ENCODE measurements around the gene PVR.

PVR gene

DNA sequence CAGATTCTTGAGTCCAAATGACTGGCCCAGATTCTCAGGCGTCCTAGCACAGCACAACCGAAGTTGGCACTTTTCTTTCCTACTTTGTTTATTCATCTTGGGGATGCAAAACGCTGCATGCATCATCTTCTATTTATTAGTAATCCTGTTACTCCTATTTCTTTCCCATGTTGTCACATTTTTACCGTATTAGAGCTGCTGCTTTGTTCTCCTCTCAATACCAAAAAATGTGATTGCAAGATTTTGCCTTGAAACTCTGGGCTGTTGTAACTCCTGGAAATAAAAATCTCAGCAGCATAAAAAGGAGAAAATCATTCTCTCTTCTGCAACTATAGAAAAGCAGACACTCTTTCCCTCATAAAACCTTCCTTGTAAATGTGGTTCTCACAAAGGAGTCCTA is 43.2 kb upstream of the PVR start:
- Mint-ChIP-seq H3K27ac (peak overlapping the region in 2 of 3 experiments; percentile 19 to 40), H3K36me3 (ENCODE audit: low read depth) (no peaks in the 10 kb centered on the region), H3K4me3 (no peak overlapping the region), H3K9me3 (no peaks in the 10 kb centered on the region), H3K27me3 (ENCODE audit: low read depth) (peaks cover 39% of the 10 kb centered on the region), H3K4me1 (no peaks in the 10 kb centered on the region)
- TF ChIP-seq CTCF (IDR thresholded peaks at IDR 0.05; ENCODE audit: unreplicated experiment in 3 of 3) = no peak

GRCh38 chr19:44602081-44602480 is 41.6 kb upstream of the PVR start:
- Mint-ChIP-seq H3K4me3 (no peak overlapping the region), H3K27me3 (ENCODE audit: low read depth) (peaks cover 39% of the 10 kb centered on the region), H3K9me3 (no peaks in the 10 kb centered on the region), H3K36me3 (ENCODE audit: low read depth) (no peaks in the 10 kb centered on the region), H3K27ac (no peak overlapping the region), H3K4me1 (no peaks in the 10 kb centered on the region)
- no peak for TF ChIP-seq CTCF (IDR thresholded peaks at IDR 0.05; ENCODE audit: unreplicated experiment in 3 of 3)

DNA sequence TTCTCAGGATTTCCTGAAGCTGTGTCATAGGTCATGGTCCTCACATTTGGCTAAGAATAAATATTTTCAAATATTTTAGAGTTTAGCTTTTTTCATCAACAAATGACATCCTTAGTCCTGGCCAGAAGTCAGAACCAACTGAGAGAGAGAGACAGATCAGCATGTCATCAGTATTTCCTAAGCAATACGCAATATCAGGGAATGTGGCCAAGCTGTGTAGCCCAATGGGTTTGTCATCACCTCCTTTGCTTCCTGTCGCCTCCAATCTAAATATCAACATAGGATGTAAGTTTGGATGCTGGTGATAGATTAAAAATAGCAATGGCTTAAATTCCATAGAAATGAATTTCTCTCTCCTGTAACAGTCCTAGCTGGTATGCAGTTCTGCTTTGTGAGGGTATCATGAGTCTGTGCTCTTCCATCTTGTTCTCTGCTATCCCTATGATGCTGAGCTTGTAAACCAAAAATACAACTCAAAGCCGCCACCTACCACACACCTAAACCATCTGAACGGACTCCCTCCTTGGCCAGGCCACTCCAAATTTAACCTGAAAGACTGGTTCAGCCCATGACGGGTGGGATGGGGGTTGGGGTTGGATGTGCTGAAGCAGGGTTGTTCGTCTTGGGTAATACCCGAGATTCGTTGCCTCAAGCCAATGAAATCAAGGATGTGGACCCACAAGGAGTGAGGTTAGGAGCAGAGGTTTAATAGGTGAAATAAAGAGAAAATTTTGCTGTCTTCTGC is 40.3 kb upstream of the PVR start:
- no peaks in the 10 kb centered on the region for H3K9me3 Mint-ChIP-seq
- H3K27ac Mint-ChIP-seq = no peak overlapping the region

GRCh38 chr19:44604241-44604640 is 39.5 kb upstream of the PVR start:
- Mint-ChIP-seq H3K27me3 (ENCODE audit: low read depth) (peaks cover 26% of the 10 kb centered on the region), H3K36me3 (ENCODE audit: low read depth) (no peaks in the 10 kb centered on the region), H3K4me3 (no peak overlapping the region), H3K4me1 (peaks cover 4% of the 10 kb centered on the region), H3K9me3 (no peaks in the 10 kb centered on the region), H3K27ac (no peak overlapping the region)
- TF ChIP-seq CTCF (IDR thresholded peaks at IDR 0.05; ENCODE audit: unreplicated experiment in 3 of 3) = no peak

More for the DNA sequence above, 40.3 kb upstream of the PVR start:
- Mint-ChIP-seq H3K36me3 (ENCODE audit: low read depth) (no peaks in the 10 kb centered on the region), H3K27me3 (ENCODE audit: low read depth) (peaks cover 31% of the 10 kb centered on the region), H3K4me3 (no peak overlapping the region), H3K4me1 (peaks cover 4% of the 10 kb centered on the region)
- TF ChIP-seq CTCF (IDR thresholded peaks at IDR 0.05; ENCODE audit: unreplicated experiment in 3 of 3) = no peak

GRCh38 chr19:44605547-44605946 is 38.2 kb upstream of the PVR start:
- H3K27me3 Mint-ChIP-seq (ENCODE audit: low read depth) = peaks cover 18% of the 10 kb centered on the region
- peaks cover 4% of the 10 kb centered on the region for H3K4me1 Mint-ChIP-seq
- no peaks in the 10 kb centered on the region for H3K36me3 Mint-ChIP-seq (ENCODE audit: low read depth)
- no peak overlapping the region for H3K27ac Mint-ChIP-seq
- H3K4me3 Mint-ChIP-seq = no peak overlapping the region
- H3K9me3 Mint-ChIP-seq = no peaks in the 10 kb centered on the region
- TF ChIP-seq CTCF (IDR thresholded peaks at IDR 0.05; ENCODE audit: unreplicated experiment in 3 of 3) = no peak

DNA sequence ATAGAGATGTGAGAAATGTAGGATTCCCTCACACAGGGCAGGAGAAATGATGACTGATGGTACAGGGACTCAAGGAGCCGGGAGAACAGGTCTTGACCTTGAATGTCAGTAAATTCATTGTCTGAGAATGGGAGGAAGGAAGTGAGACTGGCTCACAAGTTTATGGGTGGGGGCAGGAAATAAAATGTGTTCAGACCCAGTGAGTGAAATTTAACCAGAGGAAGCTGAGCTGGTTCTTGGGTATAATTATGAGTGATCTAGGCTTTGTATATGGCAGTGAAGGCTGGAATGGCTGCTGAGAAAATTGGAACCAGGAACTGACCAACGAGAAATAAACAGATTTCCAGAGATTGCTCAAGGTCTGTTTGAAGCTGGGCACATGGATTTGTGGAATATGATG is 36.7 kb upstream of the PVR start:
- peaks cover 4% of the 10 kb centered on the region for H3K4me1 Mint-ChIP-seq
- no peaks in the 10 kb centered on the region for H3K9me3 Mint-ChIP-seq
- H3K27ac Mint-ChIP-seq = peak overlapping the region in 1 of 3 experiments; percentile 13
- peaks cover 12% of the 10 kb centered on the region for H3K27me3 Mint-ChIP-seq (ENCODE audit: low read depth)
- H3K36me3 Mint-ChIP-seq (ENCODE audit: low read depth) = no peaks in the 10 kb centered on the region
- no peak for TF ChIP-seq CTCF (IDR thresholded peaks at IDR 0.05; ENCODE audit: unreplicated experiment in 3 of 3)
- no peak overlapping the region for H3K4me3 Mint-ChIP-seq

Data from nephron (organoid).